ENCODE data around the gene PKNOX2.

PKNOX2 gene

DNA sequence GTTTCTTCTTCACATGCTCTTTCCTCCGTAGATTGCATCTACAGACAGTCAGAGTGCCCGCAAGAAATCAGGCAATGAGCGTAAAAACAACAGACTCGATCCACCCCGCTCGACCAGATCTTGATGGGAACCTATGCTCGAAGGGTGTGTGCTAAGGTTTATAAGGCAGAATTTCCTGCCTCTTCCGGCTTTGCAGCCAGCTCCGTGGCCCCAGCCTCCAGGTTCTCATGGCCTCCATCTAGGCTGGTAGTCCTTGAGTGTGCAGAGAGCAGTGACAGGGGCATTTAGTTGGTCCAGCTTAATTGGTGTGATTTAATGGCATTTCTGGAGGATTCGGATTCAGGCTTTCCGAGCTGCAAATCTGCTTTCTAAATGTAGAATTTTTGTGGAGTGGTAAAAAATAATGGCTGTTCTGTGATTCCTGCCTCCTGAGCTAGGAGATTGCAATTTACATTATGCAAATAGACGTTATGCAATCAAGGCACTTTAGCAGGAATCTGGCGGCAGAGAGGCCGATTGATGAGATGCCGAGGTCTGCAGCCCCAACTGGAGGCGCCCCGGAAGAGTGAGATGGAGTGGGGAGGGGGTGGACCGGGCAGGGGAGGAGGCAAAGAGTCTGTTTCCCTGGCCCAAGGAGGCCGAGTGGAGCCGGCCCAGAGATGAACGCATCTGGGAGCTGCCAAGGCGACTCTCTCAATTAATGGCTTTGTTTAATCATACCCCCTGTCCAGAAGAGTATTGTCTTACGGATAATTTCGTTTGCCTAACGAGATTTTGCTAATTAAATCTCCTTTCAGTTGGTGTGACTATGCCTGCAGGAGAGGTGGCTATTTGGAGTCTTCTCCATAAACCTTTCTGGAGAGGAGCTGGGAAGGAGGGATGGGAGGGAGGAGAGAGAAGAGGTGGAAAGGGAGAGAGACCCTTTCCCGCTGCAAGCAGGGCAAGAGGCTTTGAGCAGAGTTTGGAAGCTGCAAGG lies 75.3 kb downstream of the PKNOX2 start:
- no peak for DNase-seq

- DNase-seq: no peak
Measured at GRCh38 chr11:125241104-125241503, 76.6 kb downstream of the PKNOX2 start.

DNA sequence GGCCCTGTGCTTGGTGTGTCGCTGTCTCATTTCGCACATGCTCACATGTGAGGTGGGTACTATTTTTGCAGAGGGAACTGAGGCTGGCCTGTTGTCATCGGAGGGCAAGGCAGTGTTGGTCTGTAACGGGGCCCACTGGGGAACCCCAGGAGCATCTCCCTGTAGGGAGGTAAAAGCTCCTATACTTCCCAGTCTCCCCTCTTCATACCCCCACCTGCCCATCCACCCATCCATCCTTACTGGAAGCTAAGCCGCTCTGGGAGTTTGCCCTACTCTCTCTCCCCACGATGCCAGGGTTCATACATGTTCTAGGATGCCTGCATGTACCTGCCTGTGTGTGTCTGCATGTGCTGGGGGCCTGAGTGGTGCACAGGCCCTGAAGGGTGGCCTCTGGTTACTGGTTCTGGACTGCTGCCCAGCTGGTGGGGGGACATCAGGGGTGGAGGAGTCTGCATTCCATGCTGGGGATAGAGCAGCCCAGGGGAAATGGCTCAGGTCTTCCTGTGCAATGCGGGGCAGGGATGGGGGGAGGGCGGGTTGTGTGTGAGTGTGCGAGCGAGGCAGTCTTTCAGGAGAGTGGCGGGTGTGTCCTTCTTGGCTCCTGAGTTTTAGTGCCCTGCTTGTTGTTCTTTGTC lies 77.7 kb downstream of the PKNOX2 start:
- DNase-seq: no peak

GRCh38 chr11:125244166-125244565 lies 79.6 kb downstream of the PKNOX2 start:
- no peak for DNase-seq

- DNase-seq: no peak
Measured at GRCh38 chr11:125245299-125245698, 80.7 kb downstream of the PKNOX2 start.

- DNase-seq: no peak
Measured at GRCh38 chr11:125247431-125247830, 82.9 kb downstream of the PKNOX2 start.

- DNase-seq: no peak
Measured at GRCh38 chr11:125250318-125251213, 86.0 kb downstream of the PKNOX2 start.

DNA sequence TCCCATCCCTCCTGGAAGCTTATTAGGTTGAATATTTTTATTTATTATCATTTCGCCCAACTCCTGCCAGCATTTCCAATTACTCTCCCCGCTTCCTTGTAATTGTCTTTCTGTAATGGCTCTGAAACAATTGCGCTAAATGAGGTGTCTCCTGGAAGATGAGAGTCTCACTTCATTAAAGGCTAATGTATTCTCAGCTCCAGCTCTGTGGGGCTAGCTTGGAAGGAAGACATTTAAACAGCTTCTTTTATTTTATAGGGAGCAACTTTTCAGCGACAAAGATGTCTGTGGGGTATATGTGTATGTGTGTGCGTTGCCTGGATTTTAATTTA lies 86.6 kb downstream of the PKNOX2 start:
- no peak for DNase-seq

DNA sequence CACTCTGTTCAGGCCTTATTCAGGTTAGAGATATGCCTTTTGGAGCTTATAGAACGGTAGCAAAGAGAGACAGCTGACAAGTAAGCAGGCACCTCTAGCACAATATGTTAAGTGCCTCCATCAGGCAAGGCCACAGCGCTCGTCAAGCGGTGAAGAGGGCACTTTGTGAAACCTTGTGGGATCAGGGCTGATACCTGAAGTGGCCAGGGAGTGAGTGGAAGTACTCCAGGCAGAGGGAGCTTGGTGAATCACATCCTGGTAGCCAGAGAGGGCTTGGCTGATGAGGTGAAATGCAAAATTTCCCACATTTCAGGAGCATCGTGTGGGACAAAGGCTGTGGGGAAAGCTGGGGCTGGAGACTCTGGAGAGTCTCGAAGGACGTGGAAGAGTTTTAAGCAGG lies 87.4 kb downstream of the PKNOX2 start:
- no peak for DNase-seq

DNA sequence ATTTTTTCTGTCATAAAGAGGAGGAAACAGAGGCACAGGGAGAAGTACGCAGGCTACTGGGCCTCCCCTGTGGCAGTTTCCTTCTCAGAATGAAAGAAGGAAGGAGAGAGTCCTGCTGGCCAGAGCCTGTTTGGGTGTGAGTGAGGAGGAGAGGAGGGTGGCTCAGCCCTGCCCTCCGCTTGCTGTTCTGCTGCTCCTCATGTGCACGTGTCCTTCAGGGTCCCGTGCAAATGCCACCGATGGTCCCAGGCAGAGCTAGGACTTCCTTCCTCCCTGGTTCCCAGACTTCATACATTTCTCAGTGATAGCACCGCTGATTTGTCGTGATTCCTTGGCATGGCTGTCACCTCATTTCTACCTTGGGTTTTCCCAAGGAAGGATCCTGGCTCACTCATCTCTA lies 88.7 kb downstream of the PKNOX2 start:
- DNase-seq: no peak

DNA sequence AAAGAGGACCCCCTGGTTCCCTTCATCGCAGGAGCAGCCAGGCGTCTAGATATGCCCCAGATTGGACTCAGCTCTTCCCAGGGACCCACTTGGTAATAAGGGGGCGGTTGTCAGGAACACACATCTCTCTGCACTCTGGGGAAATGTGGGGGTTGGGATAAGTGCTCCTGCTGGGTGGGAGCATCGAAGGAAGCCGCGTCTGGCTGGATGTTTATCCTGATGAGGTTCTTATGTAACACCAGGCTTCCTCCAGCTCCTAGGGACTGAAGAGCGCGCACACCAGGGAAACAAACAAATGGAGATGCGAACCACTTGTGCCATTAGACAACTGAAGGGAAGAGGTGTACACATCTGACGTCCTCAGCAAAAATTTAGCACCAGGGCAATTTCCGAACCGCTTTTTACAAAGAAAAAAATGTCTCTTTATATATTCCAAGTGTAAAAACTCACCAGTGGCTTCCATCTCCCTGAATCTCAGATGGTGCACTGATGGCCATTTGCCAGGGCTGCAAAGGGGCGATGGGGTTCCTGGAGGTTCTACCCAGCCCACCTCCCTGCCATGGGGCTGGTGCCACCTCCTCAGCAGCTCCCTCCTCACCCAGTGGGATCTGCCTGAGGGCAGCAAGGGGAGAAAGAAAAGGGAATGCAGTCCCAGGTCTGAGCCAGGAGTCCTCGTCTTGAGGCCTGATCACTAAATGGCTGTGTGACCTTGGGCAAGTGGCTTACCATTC lies 89.4 kb downstream of the PKNOX2 start:
- DNase-seq: no peak

GRCh38 chr11:125256541-125257189 lies 92.1 kb downstream of the PKNOX2 start:
- DNase-seq: no peak

DNA sequence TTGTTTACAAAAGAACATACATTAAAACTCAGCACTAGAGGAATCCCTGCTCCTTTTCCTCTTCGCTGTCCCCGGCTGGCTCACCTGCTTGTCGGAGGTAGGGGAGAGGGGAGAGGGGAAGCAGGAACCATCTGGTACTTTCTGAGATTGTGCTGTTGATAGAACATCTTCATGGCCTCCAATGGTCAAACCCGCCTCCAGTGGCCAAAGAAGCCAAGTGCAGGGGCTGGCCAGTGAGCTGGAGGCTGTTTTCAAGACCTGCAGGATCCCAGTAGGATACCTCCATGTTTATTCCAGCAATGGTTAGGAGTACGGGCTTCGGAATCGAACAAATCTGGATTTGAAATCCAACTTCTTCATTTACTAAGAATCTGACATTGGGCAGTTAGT lies 92.6 kb downstream of the PKNOX2 start:
- no peak for DNase-seq

GRCh38 chr11:125257751-125258150 lies 93.2 kb downstream of the PKNOX2 start:
- DNase-seq: no peak

DNA sequence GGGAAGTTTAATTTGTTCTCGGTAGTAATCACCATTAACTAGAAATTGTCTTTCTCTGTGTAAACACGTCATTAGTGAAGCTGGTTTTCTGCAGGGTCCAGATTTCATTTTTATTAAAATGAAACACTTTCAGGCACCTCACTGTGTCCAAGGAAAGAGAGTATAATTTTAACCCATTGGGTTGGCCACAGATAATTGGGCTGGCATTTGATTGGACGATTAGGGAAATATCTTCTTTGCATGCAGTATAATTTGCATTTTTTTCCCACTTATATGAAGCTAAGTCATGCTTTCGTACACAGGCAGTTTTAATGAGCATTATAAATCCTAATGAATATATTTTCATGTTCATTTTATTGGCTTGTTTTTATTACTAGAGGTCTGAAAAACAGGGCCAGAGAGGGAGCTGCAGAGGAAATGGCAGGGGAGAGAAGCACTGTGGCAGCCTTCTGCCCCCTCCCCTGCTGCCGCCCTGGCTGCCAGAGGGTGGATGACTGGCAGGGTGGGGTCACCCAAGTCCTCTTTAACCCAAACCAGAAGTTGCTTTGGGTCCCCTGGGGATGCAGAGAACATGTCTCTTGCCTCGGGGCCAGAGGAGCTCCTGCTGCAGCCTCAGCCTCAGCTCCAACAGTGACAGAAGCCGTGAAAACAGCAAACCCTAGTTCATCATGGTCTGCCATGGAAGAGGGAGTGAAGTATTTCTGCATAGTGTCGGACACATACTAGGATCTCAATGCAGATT lies 93.9 kb downstream of the PKNOX2 start:
- no peak for DNase-seq

- DNase-seq: no peak
Measured at GRCh38 chr11:125261588-125261987, 97.0 kb downstream of the PKNOX2 start.

GRCh38 chr11:125262194-125262829 lies 97.8 kb downstream of the PKNOX2 start:
- DNase-seq: no peak

GRCh38 chr11:125262830-125263218 lies 98.3 kb downstream of the PKNOX2 start:
- DNase-seq: no peak

DNA sequence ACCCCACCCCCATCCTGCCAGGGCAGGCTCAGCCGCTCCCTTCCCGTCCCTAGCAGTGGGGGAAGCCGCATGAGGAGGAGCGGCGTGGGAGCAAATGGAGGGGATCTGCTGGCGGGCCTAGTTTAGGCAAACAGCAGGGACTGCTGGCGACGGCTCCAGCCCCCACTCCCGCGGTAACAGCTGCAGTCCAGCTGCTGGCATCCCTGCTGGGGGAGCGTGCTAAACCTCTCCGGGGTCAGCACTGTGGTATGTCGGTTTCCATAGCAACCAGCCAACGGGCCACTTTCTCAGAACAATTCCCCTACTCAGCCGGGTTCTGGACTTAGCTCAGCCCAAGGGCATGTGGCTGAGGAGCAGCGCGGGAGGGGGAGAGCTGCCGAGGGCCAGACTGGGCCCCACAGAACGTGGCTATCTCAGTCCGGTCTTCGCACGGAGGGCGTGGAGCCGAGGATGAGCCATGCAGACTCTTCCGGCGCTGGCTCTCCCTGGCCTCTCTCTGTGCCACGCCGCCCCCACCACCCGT lies 98.8 kb downstream of the PKNOX2 start:
- DNase-seq: no peak
